ENCODE measurements around the gene WDR18.

WDR18 gene

GRCh38 chr19:939922-940321 lies 44.2 kb upstream of the WDR18 start:
- in situ Hi-C loops (cut with MboI; ENCODE audit: low sequenced_read_pairs, unreplicated experiment) = no loop called here
- TF ChIP-seq CTCF (IDR thresholded peaks at IDR 0.05; ENCODE audit: borderline replicate concordance, control extremely low read depth, extremely low read depth, insufficient read depth, missing control alignments) = no peak
- no peak for DNase-seq (ENCODE audit: low spot score)

GRCh38 chr19:940591-941291 lies 43.4 kb upstream of the WDR18 start:
- no peak for DNase-seq (ENCODE audit: low spot score)
- peak; percentile 12 for TF ChIP-seq CTCF (IDR thresholded peaks at IDR 0.05; ENCODE audit: borderline replicate concordance, control extremely low read depth, extremely low read depth, insufficient read depth, missing control alignments)
- in situ Hi-C loops (cut with MboI; ENCODE audit: low sequenced_read_pairs, unreplicated experiment) = no loop called here

- in situ Hi-C loops (cut with MboI; ENCODE audit: low sequenced_read_pairs, unreplicated experiment) = no loop called here
- no peak for DNase-seq (ENCODE audit: low spot score)
- no peak for TF ChIP-seq CTCF (IDR thresholded peaks at IDR 0.05; ENCODE audit: borderline replicate concordance, control extremely low read depth, extremely low read depth, insufficient read depth, missing control alignments)
Observed at GRCh38 chr19:941292-942132, 42.6 kb upstream of the WDR18 start.

GRCh38 chr19:942133-942645 lies 42.0 kb upstream of the WDR18 start:
- DNase-seq (ENCODE audit: low spot score) = no peak
- no peak for TF ChIP-seq CTCF (IDR thresholded peaks at IDR 0.05; ENCODE audit: borderline replicate concordance, control extremely low read depth, extremely low read depth, insufficient read depth, missing control alignments)
- in situ Hi-C loops (cut with MboI; ENCODE audit: low sequenced_read_pairs, unreplicated experiment) = no loop called here

- TF ChIP-seq CTCF (IDR thresholded peaks at IDR 0.05; ENCODE audit: borderline replicate concordance, control extremely low read depth, extremely low read depth, insufficient read depth, missing control alignments) = no peak
- DNase-seq (ENCODE audit: low spot score) = no peak
- in situ Hi-C loops (cut with MboI; ENCODE audit: low sequenced_read_pairs, unreplicated experiment) = no loop called here
Observed at GRCh38 chr19:943551-944170, 40.5 kb upstream of the WDR18 start.

GRCh38 chr19:944171-944567 lies 40.0 kb upstream of the WDR18 start:
- DNase-seq (ENCODE audit: low spot score) = no peak
- no peak for TF ChIP-seq CTCF (IDR thresholded peaks at IDR 0.05; ENCODE audit: borderline replicate concordance, control extremely low read depth, extremely low read depth, insufficient read depth, missing control alignments)
- in situ Hi-C loops (cut with MboI; ENCODE audit: low sequenced_read_pairs, unreplicated experiment) = no loop called here

Data from GM13976 (cell line).